ENCODE results near the gene RNF215.
"Not testable (repeated sequence)": the region's sequence is repeated elsewhere in the genome, so short reads cannot be mapped to it uniquely, and the experiment has no call there.

Gene RNF215

GRCh38 chr22:30420347-30421125, 33.3 kb upstream of the RNF215 start:
- no peak for DNase-seq (ENCODE audit: low spot score)

- no peak for DNase-seq (ENCODE audit: low spot score)
Measured at GRCh38 chr22:30416837-30417236, 29.6 kb upstream of the RNF215 start.

GRCh38 chr22:30416403-30416802, 29.2 kb upstream of the RNF215 start:
- DNase-seq (ENCODE audit: low spot score): no peak

- DNase-seq (ENCODE audit: low spot score): no peak
Measured at GRCh38 chr22:30414525-30415047, 27.4 kb upstream of the RNF215 start.

- no peak for DNase-seq (ENCODE audit: low spot score)
Measured at GRCh38 chr22:30413745-30414524, 26.7 kb upstream of the RNF215 start.

GRCh38 chr22:30413001-30413400, 25.8 kb upstream of the RNF215 start:
- no peak for DNase-seq (ENCODE audit: low spot score)

GRCh38 chr22:30411780-30412179, 24.6 kb upstream of the RNF215 start:
- no peak for DNase-seq (ENCODE audit: low spot score)

GRCh38 chr22:30408388-30409102, 21.3 kb upstream of the RNF215 start:
- DNase-seq (ENCODE audit: low spot score): no peak

- no peak for DNase-seq (ENCODE audit: low spot score)
Measured at GRCh38 chr22:30406400-30406799, 19.2 kb upstream of the RNF215 start.

- DNase-seq (ENCODE audit: low spot score): no peak
Measured at GRCh38 chr22:30405731-30406130, 18.5 kb upstream of the RNF215 start.

GRCh38 chr22:30404307-30404706, 17.1 kb upstream of the RNF215 start:
- no peak for DNase-seq (ENCODE audit: low spot score)

- not testable (repeated sequence) for DNase-seq (ENCODE audit: low spot score)
Measured at GRCh38 chr22:30402766-30403104, 15.5 kb upstream of the RNF215 start.

- DNase-seq (ENCODE audit: low spot score): no peak
Measured at GRCh38 chr22:30402028-30402765, 15.0 kb upstream of the RNF215 start.

- not testable (repeated sequence) for DNase-seq (ENCODE audit: low spot score)
Measured at GRCh38 chr22:30401024-30401423, 13.8 kb upstream of the RNF215 start.

GRCh38 chr22:30400159-30400558, 12.9 kb upstream of the RNF215 start:
- no peak for DNase-seq (ENCODE audit: low spot score)

GRCh38 chr22:30399718-30400117, 12.5 kb upstream of the RNF215 start:
- no peak for DNase-seq (ENCODE audit: low spot score)

- no peak for DNase-seq (ENCODE audit: low spot score)
Measured at GRCh38 chr22:30398685-30399680, 11.8 kb upstream of the RNF215 start.

GRCh38 chr22:30397656-30398635, 10.7 kb upstream of the RNF215 start:
- DNase-seq (ENCODE audit: low spot score): no peak

- peak; percentile 54 for DNase-seq (ENCODE audit: low spot score)
Measured at GRCh38 chr22:30396871-30397655, 9.9 kb upstream of the RNF215 start, which contains the start of gene SEC14L2. SEC14L2 (plus strand) TSS chr22:30397018; CDS start chr22:30397117, 99 bp downstream.

All from HuH-7.5 (cell line).